Fibroblast of skin of right biceps (primary cell): Measurements from ENCODE around the gene CCDC14.
A peak's percentile ranks its signal among the peaks of the same experiment; 100 is the strongest.
"Not testable (repeated sequence)": the region's sequence is repeated elsewhere in the genome, so short reads cannot be mapped to it uniquely, and the experiment has no call there.

Experiments used
- DNase-seq: peaks from one replicate; pipeline ENCODE4 v3.0.0-alpha.2; 2013

CCDC14 gene

GRCh38 chr3:123960781-123961507 lies at the start of gene CCDC14:
CCDC14 (minus strand) TSS chr3:123961229; CDS start chr3:123961173, 56 bp downstream.
- DNase-seq: peak; percentile 98

GRCh38 chr3:124008321-124008720 lies 47.3 kb upstream of the CCDC14 start:
- peak; percentile 14 for DNase-seq

- DNase-seq: peak; percentile 40
Measured at GRCh38 chr3:124007186-124007585, 46.2 kb upstream of the CCDC14 start.

GRCh38 chr3:124002405-124003079 lies 41.5 kb upstream of the CCDC14 start:
- not testable (repeated sequence) for DNase-seq

GRCh38 chr3:124001366-124001765 lies 40.3 kb upstream of the CCDC14 start:
- not testable (repeated sequence) for DNase-seq

- DNase-seq: peak; percentile 10
Measured at GRCh38 chr3:123997543-123997942, 36.5 kb upstream of the CCDC14 start.

- DNase-seq: no peak
Measured at GRCh38 chr3:123993818-123994217, 32.8 kb upstream of the CCDC14 start.

GRCh38 chr3:123991730-123992588 lies 30.9 kb upstream of the CCDC14 start, which contains the start of gene ROPN1:
ROPN1 (minus strand) TSS chr3:123992124; CDS start chr3:123980481, 11,643 bp downstream.
- not testable (repeated sequence) for DNase-seq

GRCh38 chr3:123986427-123986826 lies 25.4 kb upstream of the CCDC14 start:
- no peak for DNase-seq

- DNase-seq: no peak
Measured at GRCh38 chr3:123984957-123985356, 23.9 kb upstream of the CCDC14 start.

- DNase-seq: no peak
Measured at GRCh38 chr3:123984350-123984749, 23.3 kb upstream of the CCDC14 start.

- not testable (repeated sequence) for DNase-seq
Measured at GRCh38 chr3:123981317-123981716, 20.3 kb upstream of the CCDC14 start.

GRCh38 chr3:123980539-123980938 lies 19.5 kb upstream of the CCDC14 start:
- no peak for DNase-seq

GRCh38 chr3:123979525-123980501 lies 18.8 kb upstream of the CCDC14 start:
- peak; percentile 50 for DNase-seq

- not testable (repeated sequence) for DNase-seq
Measured at GRCh38 chr3:123976904-123977303, 15.9 kb upstream of the CCDC14 start.

- peak; percentile 57 for DNase-seq
Measured at GRCh38 chr3:123976181-123976898, 15.3 kb upstream of the CCDC14 start.

GRCh38 chr3:123975030-123975429 lies 14.0 kb upstream of the CCDC14 start:
- DNase-seq: not testable (repeated sequence)

GRCh38 chr3:123971406-123971805 lies 10.4 kb upstream of the CCDC14 start:
- peak; percentile 49 for DNase-seq

GRCh38 chr3:123967260-123967659 lies 6.2 kb upstream of the CCDC14 start:
- not testable (repeated sequence) for DNase-seq

- not testable (repeated sequence) for DNase-seq
Measured at GRCh38 chr3:123966799-123967198, 5.8 kb upstream of the CCDC14 start.

- DNase-seq: not testable (repeated sequence)
Measured at GRCh38 chr3:123964793-123965192, 3.8 kb upstream of the CCDC14 start.
